GM12891 (cell line): ENCODE measurements around the gene EBF3.

Source experiments
- POLR2A ChIP-seq: IDR thresholded peaks from 2 replicates; pipeline ENCODE4 v1.6.1; 2011; ENCODE audit warnings: low read depth, low read length, control low read depth
- POLR2AphosphoS5 ChIP-seq: IDR thresholded peaks from 2 replicates; pipeline ENCODE4 v1.6.1; 2011; ENCODE audit warnings: low read depth, low read length, control low read depth

GRCh38 chr10:129953119-129954051 lies 10.7 kb downstream of the EBF3 start:
- TF ChIP-seq POLR2AphosphoS5 (no peak), POLR2A (no peak)
